ENCODE measurements around the gene DNAH1. TPM values are rescaled to one million over a fixed set of nuclear protein-coding genes. Genes with fewer than 3 reads are reported as not detected.

The DNAH1 gene
- total and polyA plus RNA-seq, 2 experiments from 2014 or later = 0.81 to 1.8 TPM

DNA sequence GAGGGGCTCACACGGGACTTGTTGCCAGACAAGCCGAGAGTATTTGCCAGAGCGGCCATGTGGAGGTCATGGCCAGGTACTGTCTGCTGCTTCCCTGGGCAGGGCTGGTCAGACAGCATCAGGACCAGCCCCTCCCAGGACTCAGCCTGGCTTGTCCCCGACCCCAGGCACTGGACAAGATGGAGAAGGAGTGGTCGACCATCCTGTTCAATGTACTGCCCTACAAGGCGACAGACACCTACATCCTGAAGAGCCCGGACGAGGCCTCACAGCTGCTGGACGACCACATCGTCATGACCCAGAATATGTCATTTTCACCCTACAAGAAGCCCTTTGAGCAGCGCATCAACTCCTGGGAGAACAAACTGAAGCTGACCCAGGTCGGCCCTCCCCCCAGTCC, 38.6 kb downstream of the DNAH1 start:
- no peak overlapping the region for H3K27ac Mint-ChIP-seq
- no peaks in the 10 kb centered on the region for H3K4me1 ChIP-seq (ENCODE audit: insufficient read depth)
- TF ChIP-seq CREB1 (CRISPR knock-in tag; IDR thresholded peaks at IDR 0.05; ENCODE audit: low read depth) (no peak), EZH2 (IDR thresholded peaks at IDR 0.05; ENCODE audit: low read depth, unreplicated experiment) (no peak), POLR2AphosphoS5 (IDR thresholded peaks at IDR 0.05; ENCODE audit: low read depth) (no peak), EZH2phosphoT487 (IDR thresholded peaks at IDR 0.05; ENCODE audit: unreplicated experiment) (no peak), ZNF331 (CRISPR knock-in tag; IDR thresholded peaks at IDR 0.05; ENCODE audit: low read depth) (no peak), NANOG (IDR thresholded peaks at IDR 0.05; ENCODE audit: borderline replicate concordance) (no peak), ZNF114 (CRISPR knock-in tag; IDR thresholded peaks at IDR 0.05) (no peak), JUNB (IDR thresholded peaks at IDR 0.05; ENCODE audit: unreplicated experiment) (no peak), STAT1 (IDR thresholded peaks at IDR 0.05; ENCODE audit: unreplicated experiment) (no peak)
- TF ChIP-seq, protein P1, sequence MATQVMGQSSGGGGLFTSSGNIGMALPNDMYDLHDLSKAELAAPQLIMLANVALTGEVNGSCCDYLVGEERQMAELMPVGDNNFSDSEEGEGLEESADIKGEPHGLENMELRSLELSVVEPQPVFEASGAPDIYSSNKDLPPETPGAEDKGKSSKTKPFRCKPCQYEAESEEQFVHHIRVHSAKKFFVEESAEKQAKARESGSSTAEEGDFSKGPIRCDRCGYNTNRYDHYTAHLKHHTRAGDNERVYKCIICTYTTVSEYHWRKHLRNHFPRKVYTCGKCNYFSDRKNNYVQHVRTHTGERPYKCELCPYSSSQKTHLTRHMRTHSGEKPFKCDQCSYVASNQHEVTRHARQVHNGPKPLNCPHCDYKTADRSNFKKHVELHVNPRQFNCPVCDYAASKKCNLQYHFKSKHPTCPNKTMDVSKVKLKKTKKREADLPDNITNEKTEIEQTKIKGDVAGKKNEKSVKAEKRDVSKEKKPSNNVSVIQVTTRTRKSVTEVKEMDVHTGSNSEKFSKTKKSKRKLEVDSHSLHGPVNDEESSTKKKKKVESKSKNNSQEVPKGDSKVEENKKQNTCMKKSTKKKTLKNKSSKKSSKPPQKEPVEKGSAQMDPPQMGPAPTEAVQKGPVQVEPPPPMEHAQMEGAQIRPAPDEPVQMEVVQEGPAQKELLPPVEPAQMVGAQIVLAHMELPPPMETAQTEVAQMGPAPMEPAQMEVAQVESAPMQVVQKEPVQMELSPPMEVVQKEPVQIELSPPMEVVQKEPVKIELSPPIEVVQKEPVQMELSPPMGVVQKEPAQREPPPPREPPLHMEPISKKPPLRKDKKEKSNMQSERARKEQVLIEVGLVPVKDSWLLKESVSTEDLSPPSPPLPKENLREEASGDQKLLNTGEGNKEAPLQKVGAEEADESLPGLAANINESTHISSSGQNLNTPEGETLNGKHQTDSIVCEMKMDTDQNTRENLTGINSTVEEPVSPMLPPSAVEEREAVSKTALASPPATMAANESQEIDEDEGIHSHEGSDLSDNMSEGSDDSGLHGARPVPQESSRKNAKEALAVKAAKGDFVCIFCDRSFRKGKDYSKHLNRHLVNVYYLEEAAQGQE (IDR thresholded peaks at IDR 0.05; ENCODE audit: unreplicated experiment) = no peak
- TF ChIP-seq, protein P2, sequence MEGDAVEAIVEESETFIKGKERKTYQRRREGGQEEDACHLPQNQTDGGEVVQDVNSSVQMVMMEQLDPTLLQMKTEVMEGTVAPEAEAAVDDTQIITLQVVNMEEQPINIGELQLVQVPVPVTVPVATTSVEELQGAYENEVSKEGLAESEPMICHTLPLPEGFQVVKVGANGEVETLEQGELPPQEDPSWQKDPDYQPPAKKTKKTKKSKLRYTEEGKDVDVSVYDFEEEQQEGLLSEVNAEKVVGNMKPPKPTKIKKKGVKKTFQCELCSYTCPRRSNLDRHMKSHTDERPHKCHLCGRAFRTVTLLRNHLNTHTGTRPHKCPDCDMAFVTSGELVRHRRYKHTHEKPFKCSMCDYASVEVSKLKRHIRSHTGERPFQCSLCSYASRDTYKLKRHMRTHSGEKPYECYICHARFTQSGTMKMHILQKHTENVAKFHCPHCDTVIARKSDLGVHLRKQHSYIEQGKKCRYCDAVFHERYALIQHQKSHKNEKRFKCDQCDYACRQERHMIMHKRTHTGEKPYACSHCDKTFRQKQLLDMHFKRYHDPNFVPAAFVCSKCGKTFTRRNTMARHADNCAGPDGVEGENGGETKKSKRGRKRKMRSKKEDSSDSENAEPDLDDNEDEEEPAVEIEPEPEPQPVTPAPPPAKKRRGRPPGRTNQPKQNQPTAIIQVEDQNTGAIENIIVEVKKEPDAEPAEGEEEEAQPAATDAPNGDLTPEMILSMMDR (conservative IDR thresholded peaks at IDR 0.05; ENCODE audit: low read depth in 2 of 2) = no peak
- TF ChIP-seq, protein P3, sequence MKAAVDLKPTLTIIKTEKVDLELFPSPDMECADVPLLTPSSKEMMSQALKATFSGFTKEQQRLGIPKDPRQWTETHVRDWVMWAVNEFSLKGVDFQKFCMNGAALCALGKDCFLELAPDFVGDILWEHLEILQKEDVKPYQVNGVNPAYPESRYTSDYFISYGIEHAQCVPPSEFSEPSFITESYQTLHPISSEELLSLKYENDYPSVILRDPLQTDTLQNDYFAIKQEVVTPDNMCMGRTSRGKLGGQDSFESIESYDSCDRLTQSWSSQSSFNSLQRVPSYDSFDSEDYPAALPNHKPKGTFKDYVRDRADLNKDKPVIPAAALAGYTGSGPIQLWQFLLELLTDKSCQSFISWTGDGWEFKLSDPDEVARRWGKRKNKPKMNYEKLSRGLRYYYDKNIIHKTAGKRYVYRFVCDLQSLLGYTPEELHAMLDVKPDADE (IDR thresholded peaks at IDR 0.05) = no peak
- TF ChIP-seq, protein P4, sequence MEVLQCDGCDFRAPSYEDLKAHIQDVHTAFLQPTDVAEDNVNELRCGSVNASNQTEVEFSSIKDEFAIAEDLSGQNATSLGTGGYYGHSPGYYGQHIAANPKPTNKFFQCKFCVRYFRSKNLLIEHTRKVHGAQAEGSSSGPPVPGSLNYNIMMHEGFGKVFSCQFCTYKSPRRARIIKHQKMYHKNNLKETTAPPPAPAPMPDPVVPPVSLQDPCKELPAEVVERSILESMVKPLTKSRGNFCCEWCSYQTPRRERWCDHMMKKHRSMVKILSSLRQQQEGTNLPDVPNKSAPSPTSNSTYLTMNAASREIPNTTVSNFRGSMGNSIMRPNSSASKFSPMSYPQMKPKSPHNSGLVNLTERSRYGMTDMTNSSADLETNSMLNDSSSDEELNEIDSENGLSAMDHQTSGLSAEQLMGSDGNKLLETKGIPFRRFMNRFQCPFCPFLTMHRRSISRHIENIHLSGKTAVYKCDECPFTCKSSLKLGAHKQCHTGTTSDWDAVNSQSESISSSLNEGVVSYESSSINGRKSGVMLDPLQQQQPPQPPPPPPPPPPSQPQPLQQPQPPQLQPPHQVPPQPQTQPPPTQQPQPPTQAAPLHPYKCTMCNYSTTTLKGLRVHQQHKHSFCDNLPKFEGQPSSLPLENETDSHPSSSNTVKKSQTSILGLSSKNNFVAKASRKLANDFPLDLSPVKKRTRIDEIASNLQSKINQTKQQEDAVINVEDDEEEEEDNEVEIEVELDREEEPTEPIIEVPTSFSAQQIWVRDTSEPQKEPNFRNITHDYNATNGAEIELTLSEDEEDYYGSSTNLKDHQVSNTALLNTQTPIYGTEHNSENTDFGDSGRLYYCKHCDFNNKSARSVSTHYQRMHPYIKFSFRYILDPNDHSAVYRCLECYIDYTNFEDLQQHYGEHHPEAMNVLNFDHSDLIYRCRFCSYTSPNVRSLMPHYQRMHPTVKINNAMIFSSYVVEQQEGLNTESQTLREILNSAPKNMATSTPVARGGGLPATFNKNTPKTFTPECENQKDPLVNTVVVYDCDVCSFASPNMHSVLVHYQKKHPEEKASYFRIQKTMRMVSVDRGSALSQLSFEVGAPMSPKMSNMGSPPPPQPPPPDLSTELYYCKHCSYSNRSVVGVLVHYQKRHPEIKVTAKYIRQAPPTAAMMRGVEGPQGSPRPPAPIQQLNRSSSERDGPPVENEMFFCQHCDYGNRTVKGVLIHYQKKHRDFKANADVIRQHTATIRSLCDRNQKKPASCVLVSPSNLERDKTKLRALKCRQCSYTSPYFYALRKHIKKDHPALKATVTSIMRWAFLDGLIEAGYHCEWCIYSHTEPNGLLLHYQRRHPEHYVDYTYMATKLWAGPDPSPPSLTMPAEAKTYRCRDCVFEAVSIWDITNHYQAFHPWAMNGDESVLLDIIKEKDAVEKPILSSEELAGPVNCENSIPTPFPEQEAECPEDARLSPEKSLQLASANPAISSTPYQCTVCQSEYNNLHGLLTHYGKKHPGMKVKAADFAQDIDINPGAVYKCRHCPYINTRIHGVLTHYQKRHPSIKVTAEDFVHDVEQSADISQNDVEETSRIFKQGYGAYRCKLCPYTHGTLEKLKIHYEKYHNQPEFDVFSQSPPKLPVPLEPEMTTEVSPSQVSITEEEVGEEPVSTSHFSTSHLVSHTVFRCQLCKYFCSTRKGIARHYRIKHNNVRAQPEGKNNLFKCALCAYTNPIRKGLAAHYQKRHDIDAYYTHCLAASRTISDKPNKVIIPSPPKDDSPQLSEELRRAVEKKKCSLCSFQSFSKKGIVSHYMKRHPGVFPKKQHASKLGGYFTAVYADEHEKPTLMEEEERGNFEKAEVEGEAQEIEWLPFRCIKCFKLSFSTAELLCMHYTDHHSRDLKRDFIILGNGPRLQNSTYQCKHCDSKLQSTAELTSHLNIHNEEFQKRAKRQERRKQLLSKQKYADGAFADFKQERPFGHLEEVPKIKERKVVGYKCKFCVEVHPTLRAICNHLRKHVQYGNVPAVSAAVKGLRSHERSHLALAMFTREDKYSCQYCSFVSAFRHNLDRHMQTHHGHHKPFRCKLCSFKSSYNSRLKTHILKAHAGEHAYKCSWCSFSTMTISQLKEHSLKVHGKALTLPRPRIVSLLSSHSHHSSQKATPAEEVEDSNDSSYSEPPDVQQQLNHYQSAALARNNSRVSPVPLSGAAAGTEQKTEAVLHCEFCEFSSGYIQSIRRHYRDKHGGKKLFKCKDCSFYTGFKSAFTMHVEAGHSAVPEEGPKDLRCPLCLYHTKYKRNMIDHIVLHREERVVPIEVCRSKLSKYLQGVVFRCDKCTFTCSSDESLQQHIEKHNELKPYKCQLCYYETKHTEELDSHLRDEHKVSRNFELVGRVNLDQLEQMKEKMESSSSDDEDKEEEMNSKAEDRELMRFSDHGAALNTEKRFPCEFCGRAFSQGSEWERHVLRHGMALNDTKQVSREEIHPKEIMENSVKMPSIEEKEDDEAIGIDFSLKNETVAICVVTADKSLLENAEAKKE (CRISPR knock-in tag; IDR thresholded peaks at IDR 0.05) = no peak
- no peaks in the 10 kb centered on the region for H3F3A ChIP-seq (replicated peaks; ENCODE audit: low read depth)
- no peaks in the 10 kb centered on the region for H3K4me1 Mint-ChIP-seq
- DNase-seq (ENCODE audit: low spot score) = no peak
- no peak overlapping the region for H3K4me3 ChIP-seq
- no peak overlapping the region for H3K4me2 ChIP-seq
- no peaks in the 10 kb centered on the region for H3K9me3 Mint-ChIP-seq
- ATAC-seq = no peak
- H3K36me3 Mint-ChIP-seq (ENCODE audit: low read depth) = no peaks in the 10 kb centered on the region
- no peaks in the 10 kb centered on the region for H3K27me3 ChIP-seq (ENCODE audit: insufficient read depth)
- H2AFZ ChIP-seq = no peak overlapping the region
- no peaks in the 10 kb centered on the region for H3K36me3 ChIP-seq (ENCODE audit: insufficient read depth)
- no peak overlapping the region for H3K4me3 Mint-ChIP-seq
- H4K20me1 ChIP-seq (replicated peaks; ENCODE audit: insufficient read depth) = no peaks in the 10 kb centered on the region
- peaks cover 14% of the 10 kb centered on the region for H3K27me3 Mint-ChIP-seq (ENCODE audit: insufficient read depth, low read depth, poor library complexity)
- no peaks in the 10 kb centered on the region for H3K9me2 ChIP-seq (ENCODE audit: insufficient read depth)
- no peaks in the 10 kb centered on the region for H3K79me2 ChIP-seq (replicated peaks; ENCODE audit: insufficient read depth)
- H3K27ac ChIP-seq (ENCODE audit: low read depth) = no peak overlapping the region

Data from GM23338 (cell line).